ENCODE results near the gene PIGS.
"Not testable (repeated sequence)": the region's sequence is repeated elsewhere in the genome, so short reads cannot be mapped to it uniquely, and the experiment has no call there.

PIGS gene

GRCh38 chr17:28529013-28529400 is 42.3 kb downstream of the PIGS start:
- DNase-seq (ENCODE audit: low read depth in 2 of 2) = no peak

- DNase-seq (ENCODE audit: low read depth in 2 of 2) = no peak
These were observed 42.9 kb downstream of the PIGS start for GRCh38 chr17:28528327-28529012.

GRCh38 chr17:28527859-28528258 is 43.5 kb downstream of the PIGS start:
- no peak for DNase-seq (ENCODE audit: low read depth in 2 of 2)

- DNase-seq (ENCODE audit: low read depth in 2 of 2) = no peak
These were observed 44.1 kb downstream of the PIGS start for GRCh38 chr17:28527181-28527681.

- DNase-seq (ENCODE audit: low read depth in 2 of 2) = no peak
These were observed 44.9 kb downstream of the PIGS start for GRCh38 chr17:28526381-28526780.

GRCh38 chr17:28524476-28525424 is 46.6 kb downstream of the PIGS start:
- no peak for DNase-seq (ENCODE audit: low read depth in 2 of 2)

- no peak for DNase-seq (ENCODE audit: low read depth in 2 of 2)
These were observed 47.4 kb downstream of the PIGS start for GRCh38 chr17:28523876-28524275.

- DNase-seq (ENCODE audit: low read depth in 2 of 2) = no peak
These were observed 48.1 kb downstream of the PIGS start for GRCh38 chr17:28523186-28523585.

GRCh38 chr17:28522281-28522680 is 49.0 kb downstream of the PIGS start:
- DNase-seq (ENCODE audit: low read depth in 2 of 2) = not testable (repeated sequence)

GRCh38 chr17:28521311-28522085 is 49.8 kb downstream of the PIGS start:
- DNase-seq (ENCODE audit: low read depth in 2 of 2) = no peak

- no peak for DNase-seq (ENCODE audit: low read depth in 2 of 2)
These were observed 50.6 kb downstream of the PIGS start for GRCh38 chr17:28520687-28521086.

- DNase-seq (ENCODE audit: low read depth in 2 of 2) = no peak
These were observed 52.1 kb downstream of the PIGS start for GRCh38 chr17:28519236-28519635.

- no peak for DNase-seq (ENCODE audit: low read depth in 2 of 2)
These were observed 52.7 kb downstream of the PIGS start for GRCh38 chr17:28518578-28518977.

- DNase-seq (ENCODE audit: low read depth in 2 of 2) = no peak
These were observed 53.2 kb downstream of the PIGS start for GRCh38 chr17:28518132-28518531.

- DNase-seq (ENCODE audit: low read depth in 2 of 2) = no peak
These were observed 55.8 kb downstream of the PIGS start for GRCh38 chr17:28515518-28515917.

- DNase-seq (ENCODE audit: low read depth in 2 of 2) = no peak
These were observed 56.7 kb downstream of the PIGS start for GRCh38 chr17:28514561-28515002.

- no peak for DNase-seq (ENCODE audit: low read depth in 2 of 2)
These were observed 57.8 kb downstream of the PIGS start for GRCh38 chr17:28513476-28513875.

- DNase-seq (ENCODE audit: low read depth in 2 of 2) = no peak
These were observed 59.4 kb downstream of the PIGS start for GRCh38 chr17:28511858-28512461.

GRCh38 chr17:28509789-28510188 is 61.5 kb downstream of the PIGS start:
- no peak for DNase-seq (ENCODE audit: low read depth in 2 of 2)

GRCh38 chr17:28508211-28508724 is 63.1 kb downstream of the PIGS start:
- no peak for DNase-seq (ENCODE audit: low read depth in 2 of 2)

GRCh38 chr17:28507567-28508203 is 63.6 kb downstream of the PIGS start:
- no peak for DNase-seq (ENCODE audit: low read depth in 2 of 2)
